ENCODE measurements around the gene ZNF222. TPM values are rescaled to one million over a fixed set of nuclear protein-coding genes. Genes with fewer than 3 reads are reported as not detected.

Gene ZNF222
- 3.1 TPM for total RNA-seq

GRCh38 chr19:44025217-44025936 is at the start of gene ZNF222:
ZNF222 (plus strand) TSS chr19:44025379; CDS start chr19:44025437, 58 bp downstream.
- peaks cover 25% of the 10 kb centered on the region for H3K9me3 ChIP-seq (ENCODE audit: low read depth, low read length)
- H3K4me3 ChIP-seq (ENCODE audit: low read length), result peak within 1 kb of the TSS; percentile 72
- H3K4me1 ChIP-seq (ENCODE audit: insufficient read depth, low read length), result peaks cover 15% of the 10 kb centered on the region
- peaks cover 9% of the 10 kb centered on the region for H3K27me3 ChIP-seq (ENCODE audit: insufficient read depth, low read length)

- H3K4me3 ChIP-seq (ENCODE audit: low read length), result no peak overlapping the region
- H3K4me1 ChIP-seq (ENCODE audit: insufficient read depth, low read length), result no peaks in the 10 kb centered on the region
- no peaks in the 10 kb centered on the region for H3K27me3 ChIP-seq (ENCODE audit: insufficient read depth, low read length)
- H3K9me3 ChIP-seq (ENCODE audit: low read depth, low read length), result peaks cover 43% of the 10 kb centered on the region
These were observed 48.4 kb upstream of the ZNF222 start for GRCh38 chr19:43976732-43977131.

GRCh38 chr19:43983544-43983911 is 41.7 kb upstream of the ZNF222 start:
- peak overlapping the region; percentile 82 for H3K4me3 ChIP-seq (ENCODE audit: low read length)

GRCh38 chr19:43983912-43984686 is 41.1 kb upstream of the ZNF222 start, which contains the start of gene ZNF155:
ZNF155 (plus strand) TSS chr19:43984188; CDS start chr19:43988544, 4,356 bp downstream.
- H3K4me1 ChIP-seq (ENCODE audit: insufficient read depth, low read length), result peaks cover 13% of the 10 kb centered on the region
- no peaks in the 10 kb centered on the region for H3K27me3 ChIP-seq (ENCODE audit: insufficient read depth, low read length)
- peak within 1 kb of the TSS; percentile 82 for H3K4me3 ChIP-seq (ENCODE audit: low read length)
- H3K9me3 ChIP-seq (ENCODE audit: low read depth, low read length), result no peaks in the 10 kb centered on the region

More at GRCh38 chr19:43983544-43983911, 41.7 kb upstream of the ZNF222 start:
- Histone ChIP-seq H3K4me1 (ENCODE audit: insufficient read depth, low read length) (peaks cover 13% of the 10 kb centered on the region), H3K27me3 (ENCODE audit: insufficient read depth, low read length) (no peaks in the 10 kb centered on the region), H3K9me3 (ENCODE audit: low read depth, low read length) (no peaks in the 10 kb centered on the region)

GRCh38 chr19:43984687-43985000 is 40.5 kb upstream of the ZNF222 start:
- Histone ChIP-seq H3K27me3 (ENCODE audit: insufficient read depth, low read length) (no peaks in the 10 kb centered on the region), H3K4me1 (ENCODE audit: insufficient read depth, low read length) (peaks cover 13% of the 10 kb centered on the region), H3K4me3 (ENCODE audit: low read length) (peak overlapping the region; percentile 82), H3K9me3 (ENCODE audit: low read depth, low read length) (no peaks in the 10 kb centered on the region)

- Histone ChIP-seq H3K4me1 (ENCODE audit: insufficient read depth, low read length) (peaks cover 6% of the 10 kb centered on the region), H3K4me3 (ENCODE audit: low read length) (no peak overlapping the region), H3K9me3 (ENCODE audit: low read depth, low read length) (peaks cover 14% of the 10 kb centered on the region), H3K27me3 (ENCODE audit: insufficient read depth, low read length) (no peaks in the 10 kb centered on the region)
These were observed 27.4 kb upstream of the ZNF222 start for GRCh38 chr19:43997631-43998290.

GRCh38 chr19:44002212-44002565 is 23.0 kb upstream of the ZNF222 start:
- H3K27me3 ChIP-seq (ENCODE audit: insufficient read depth, low read length), result no peaks in the 10 kb centered on the region
- peaks cover 18% of the 10 kb centered on the region for H3K4me1 ChIP-seq (ENCODE audit: insufficient read depth, low read length)
- peaks cover 8% of the 10 kb centered on the region for H3K9me3 ChIP-seq (ENCODE audit: low read depth, low read length)
- H3K4me3 ChIP-seq (ENCODE audit: low read length), result peak overlapping the region; percentile 85

- Histone ChIP-seq H3K4me1 (ENCODE audit: insufficient read depth, low read length) (peaks cover 18% of the 10 kb centered on the region), H3K9me3 (ENCODE audit: low read depth, low read length) (peaks cover 9% of the 10 kb centered on the region), H3K4me3 (ENCODE audit: low read length) (peak within 1 kb of the TSS; percentile 85), H3K27me3 (ENCODE audit: insufficient read depth, low read length) (no peaks in the 10 kb centered on the region)
These were observed 22.4 kb upstream of the ZNF222 start, which contains the start of gene ZNF230 for GRCh38 chr19:44002566-44003460. ZNF230 (plus strand) TSS chr19:44002957; CDS start chr19:44007079, 4,122 bp downstream.

GRCh38 chr19:44003461-44004009 is 21.6 kb upstream of the ZNF222 start:
- no peaks in the 10 kb centered on the region for H3K27me3 ChIP-seq (ENCODE audit: insufficient read depth, low read length)
- peaks cover 13% of the 10 kb centered on the region for H3K9me3 ChIP-seq (ENCODE audit: low read depth, low read length)
- H3K4me3 ChIP-seq (ENCODE audit: low read length), result peak overlapping the region; percentile 85
- peaks cover 18% of the 10 kb centered on the region for H3K4me1 ChIP-seq (ENCODE audit: insufficient read depth, low read length)

- H3K9me3 ChIP-seq (ENCODE audit: low read depth, low read length), result peaks cover 37% of the 10 kb centered on the region
- H3K4me3 ChIP-seq (ENCODE audit: low read length), result no peak overlapping the region
- H3K4me1 ChIP-seq (ENCODE audit: insufficient read depth, low read length), result peaks cover 18% of the 10 kb centered on the region
- H3K27me3 ChIP-seq (ENCODE audit: insufficient read depth, low read length), result no peaks in the 10 kb centered on the region
These were observed 19.2 kb upstream of the ZNF222 start for GRCh38 chr19:44005973-44006372.

- Histone ChIP-seq H3K4me3 (ENCODE audit: low read length) (no peak overlapping the region), H3K27me3 (ENCODE audit: insufficient read depth, low read length) (no peaks in the 10 kb centered on the region), H3K9me3 (ENCODE audit: low read depth, low read length) (peaks cover 52% of the 10 kb centered on the region), H3K4me1 (ENCODE audit: insufficient read depth, low read length) (peaks cover 13% of the 10 kb centered on the region)
These were observed 17.7 kb upstream of the ZNF222 start for GRCh38 chr19:44007473-44007872.

GRCh38 chr19:44010468-44010867 is 14.7 kb upstream of the ZNF222 start:
- Histone ChIP-seq H3K4me3 (ENCODE audit: low read length) (no peak overlapping the region), H3K9me3 (ENCODE audit: low read depth, low read length) (peaks cover 59% of the 10 kb centered on the region), H3K27me3 (ENCODE audit: insufficient read depth, low read length) (no peaks in the 10 kb centered on the region)

GRCh38 chr19:44019498-44019897 is 5.7 kb upstream of the ZNF222 start:
- H3K4me1 ChIP-seq (ENCODE audit: insufficient read depth, low read length), result peaks cover under 1% of the 10 kb centered on the region
- H3K9me3 ChIP-seq (ENCODE audit: low read depth, low read length), result peaks cover 14% of the 10 kb centered on the region
- H3K4me3 ChIP-seq (ENCODE audit: low read length), result no peak overlapping the region
- H3K27me3 ChIP-seq (ENCODE audit: insufficient read depth, low read length), result peaks cover 9% of the 10 kb centered on the region

More at GRCh38 chr19:44010468-44010867, 14.7 kb upstream of the ZNF222 start:
- peaks cover 3% of the 10 kb centered on the region for H3K4me1 ChIP-seq (ENCODE audit: insufficient read depth, low read length)

- H3K27me3 ChIP-seq (ENCODE audit: insufficient read depth, low read length), result peaks cover 9% of the 10 kb centered on the region
- H3K4me1 ChIP-seq (ENCODE audit: insufficient read depth, low read length), result peaks cover 15% of the 10 kb centered on the region
- no peak overlapping the region for H3K4me3 ChIP-seq (ENCODE audit: low read length)
- H3K9me3 ChIP-seq (ENCODE audit: low read depth, low read length), result peaks cover 6% of the 10 kb centered on the region
These were observed 4.0 kb upstream of the ZNF222 start for GRCh38 chr19:44021221-44021620.
